Ecto neural progenitor cell (in vitro differentiated cells): ENCODE results near the gene PPP1R9A.

Experiments used
- DNase-seq: peaks from one replicate; pipeline ENCODE4 v3.0.0-alpha.2; 2018; ENCODE audit warnings: low spot score

The PPP1R9A gene

GRCh38 chr7:95263785-95264362 is 356.5 kb downstream of the PPP1R9A start:
- no peak for DNase-seq

GRCh38 chr7:95264363-95264891 is 357.0 kb downstream of the PPP1R9A start:
- DNase-seq = no peak

GRCh38 chr7:95265634-95266033 is 358.2 kb downstream of the PPP1R9A start:
- DNase-seq = no peak

GRCh38 chr7:95267754-95268153 is 360.4 kb downstream of the PPP1R9A start:
- no peak for DNase-seq

- DNase-seq = no peak
Observed at GRCh38 chr7:95269640-95270039, 362.2 kb downstream of the PPP1R9A start.

- no peak for DNase-seq
Observed at GRCh38 chr7:95276114-95276513, 368.7 kb downstream of the PPP1R9A start.

- DNase-seq = no peak
Observed at GRCh38 chr7:95279417-95279816, 372.0 kb downstream of the PPP1R9A start.

- DNase-seq = no peak
Observed at GRCh38 chr7:95286096-95286495, 378.7 kb downstream of the PPP1R9A start.

- no peak for DNase-seq
Observed at GRCh38 chr7:95290166-95290830, 382.9 kb downstream of the PPP1R9A start.

- DNase-seq = no peak
Observed at GRCh38 chr7:95295397-95295796, 388.0 kb downstream of the PPP1R9A start.

- no peak for DNase-seq
Observed at GRCh38 chr7:95296456-95296855, 389.1 kb downstream of the PPP1R9A start.

- DNase-seq = no peak
Observed at GRCh38 chr7:95297041-95297440, 389.6 kb downstream of the PPP1R9A start.

- no peak for DNase-seq
Observed at GRCh38 chr7:95298091-95298490, 390.7 kb downstream of the PPP1R9A start.

GRCh38 chr7:95303013-95303905 is 395.9 kb downstream of the PPP1R9A start:
- DNase-seq = no peak

- no peak for DNase-seq
Observed at GRCh38 chr7:95304990-95305389, 397.6 kb downstream of the PPP1R9A start.

- no peak for DNase-seq
Observed at GRCh38 chr7:95309951-95310350, 402.6 kb downstream of the PPP1R9A start.

GRCh38 chr7:95311389-95311788 is 404.0 kb downstream of the PPP1R9A start:
- no peak for DNase-seq

GRCh38 chr7:95312561-95312960 is 405.2 kb downstream of the PPP1R9A start:
- no peak for DNase-seq

GRCh38 chr7:95316588-95316987 is 409.2 kb downstream of the PPP1R9A start:
- DNase-seq = no peak

- no peak for DNase-seq
Observed at GRCh38 chr7:95317546-95317945, 410.2 kb downstream of the PPP1R9A start.

GRCh38 chr7:95317966-95318365 is 410.6 kb downstream of the PPP1R9A start:
- DNase-seq = no peak

GRCh38 chr7:95318501-95319100 is 411.2 kb downstream of the PPP1R9A start:
- no peak for DNase-seq
